Measurements from ENCODE around the gene KRT4.

GRCh38 chr12:52845946-52846345 is 32.0 kb upstream of the KRT4 start:
- TF ChIP-seq CTCF (IDR thresholded peaks at IDR 0.05 in 8 of 11, conservative IDR thresholded peaks at IDR 0.05 in 3 of 11) (no peak), POLR2AphosphoS5 (IDR thresholded peaks at IDR 0.05) (no peak), POLR2A (IDR thresholded peaks at IDR 0.05) (no peak)
